Small intestine (tissue), 7 donors: ENCODE data around the gene XRCC3. TPM values are rescaled to one million over a fixed set of nuclear protein-coding genes. Genes with fewer than 3 reads are reported as not detected.

Source experiments
- DNase-seq, 2 donors: peaks; one replicate each; pipeline versions ENCODE4 v3.0.0 to v3.0.0-alpha.2; 2013
- FAIRE-seq: peaks from 2 replicates; lab custom pipeline; 2012; peaks lifted over from hg19 to GRCh38; lab: Jason Lieb, UNC
- H3K27ac ChIP-seq, 3 donors: one replicate each; pipeline ENCODE4 v1.5.1; 2013; ENCODE audit warnings: low read length in 2 of 3, mild to moderate bottlenecking in 2 of 3, control low read depth in 1 of 3, inconsistent platforms in 1 of 3, low read depth in 1 of 3, moderate library complexity in 1 of 3
- H3K27me3 ChIP-seq, 3 donors: one replicate each; pipeline ENCODE4 v1.6.1; 2013; ENCODE audit warnings: low read length in 3 of 3, inconsistent platforms in 1 of 3; ENCODE audit not compliant: control insufficient read depth in 3 of 3, insufficient read depth in 3 of 3
- H3K36me3 ChIP-seq, 3 donors: one replicate each; pipeline ENCODE4 v1.6.1; 2013; ENCODE audit warnings: low read length in 3 of 3, inconsistent platforms in 1 of 3, low read depth in 1 of 3, mild to moderate bottlenecking in 1 of 3, moderate library complexity in 1 of 3; ENCODE audit not compliant: control insufficient read depth in 3 of 3, insufficient read depth in 2 of 3
- H3K4me1 ChIP-seq, 3 donors: one replicate each; pipeline ENCODE4 v1.6.1; 2013; ENCODE audit warnings: low read length in 2 of 3, inconsistent platforms in 1 of 3, low read depth in 1 of 3, mild to moderate bottlenecking in 1 of 3, moderate library complexity in 1 of 3; ENCODE audit not compliant: control insufficient read depth in 3 of 3, insufficient read depth in 2 of 3
- H3K4me3 ChIP-seq, 3 donors: one replicate each; pipeline ENCODE4 v1.5.1; 2013; ENCODE audit warnings: low read length in 3 of 3, control low read depth in 1 of 3, inconsistent platforms in 1 of 3, low read depth in 1 of 3, mild to moderate bottlenecking in 1 of 3, moderate library complexity in 1 of 3
- H3K9me3 ChIP-seq, 2 donors: one replicate each; pipeline ENCODE4 v1.6.1; 2013; ENCODE audit warnings: low read depth in 1 of 2, low read length in 1 of 2; ENCODE audit not compliant: control insufficient read depth in 2 of 2, insufficient read depth in 1 of 2
- WGBS, 3 donors: extraction: QIAGEN DNeasy Blood & Tissue Kit; methylation state at CpG; one replicate each; pipeline ENCODE4 v1.1.7; 2013; 5-methylcytosine and 5-hydroxymethylcytosine counted together
- polyA plus RNA-seq, 4 donors: library from polyadenylated mRNA; stranded (reverse) in 3 of 4; unstranded in 1 of 4; fragments of 200-250 nt in 3 of 4; fragments of 120-200 nt in 1 of 4; gene quantifications; one replicate each; pipeline versions ENCODE4 v1.2.1 to v1.2.3, GENCODE V29; 2013
- donor health status: healthy with polysubstance abuse.
- donor health status: control.
- donor health status: control.
- donor health status: Bipolar disorder and iron deficiency.
- donor health status: healthy.

XRCC3 gene
- polyA plus RNA-seq, 4 donors: 2.7 to 14.0 (median 7.3) TPM

DNA sequence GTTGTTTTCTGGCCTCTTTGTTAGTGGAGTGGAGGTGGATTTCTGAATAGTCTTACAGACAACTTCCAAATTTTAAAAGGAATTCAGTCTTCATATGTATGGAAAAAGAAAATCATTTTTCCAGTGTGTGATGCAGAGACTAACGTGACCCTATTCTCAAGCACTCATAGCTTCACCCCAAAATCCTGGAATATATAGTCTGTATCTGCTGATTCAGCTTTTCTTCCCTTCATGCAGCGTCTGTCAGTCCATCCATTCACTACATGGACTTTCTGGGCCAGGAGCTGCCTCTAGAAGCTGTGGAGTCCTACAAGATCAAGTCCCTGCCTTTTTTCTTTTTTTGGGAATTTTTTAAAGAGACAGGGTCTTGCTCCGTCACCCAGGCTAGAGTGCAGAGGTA is 62.4 kb downstream of the XRCC3 start:
- no peak for DNase-seq
- WGBS, 3 donors: 76 to 86% (median 86%) methylated on average over 3 of the region's 3 CpGs
- H3K4me1 ChIP-seq: no peaks in the 10 kb centered on the region
- H3K27ac ChIP-seq: no peak overlapping the region
- no peaks in the 10 kb centered on the region for H3K27me3 ChIP-seq
- H3K9me3 ChIP-seq: no peaks in the 10 kb centered on the region
- FAIRE-seq: no peak
- peaks cover 6 to 50% (median 12%) of the 10 kb centered on the region in 3 donors for H3K36me3 ChIP-seq
- no peak overlapping the region for H3K4me3 ChIP-seq

DNA sequence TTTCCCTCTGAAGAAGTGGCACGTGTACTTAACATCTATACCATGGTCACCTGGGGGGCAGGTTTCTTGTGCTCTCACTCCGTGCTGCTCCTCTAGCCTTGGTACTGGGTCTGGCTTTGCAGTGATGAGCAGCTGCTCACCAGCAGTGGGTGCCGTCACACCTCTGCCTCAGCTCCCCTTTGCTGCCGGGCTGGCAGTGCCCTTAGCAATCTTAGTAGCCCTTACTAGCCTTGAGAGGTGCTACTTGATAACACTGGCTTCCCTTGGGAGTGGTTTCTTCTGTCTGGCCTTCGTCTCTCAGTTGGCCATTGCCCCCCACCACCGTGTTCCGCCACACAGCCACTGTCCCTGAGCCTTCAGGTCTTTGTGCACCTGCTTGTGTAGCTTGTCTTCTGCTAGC is 63.7 kb downstream of the XRCC3 start:
- 76 to 86% (median 83%) methylated on average over 7 of the region's 7 CpGs for WGBS, 3 donors
- Histone ChIP-seq H3K4me1 (no peaks in the 10 kb centered on the region), H3K27me3 (no peaks in the 10 kb centered on the region), H3K9me3 (no peaks in the 10 kb centered on the region), H3K27ac (no peak overlapping the region), H3K36me3 (peaks cover 3 to 41% (median 7%) of the 10 kb centered on the region in 3 donors), H3K4me3 (no peak overlapping the region)
- no peak for DNase-seq
- no peak for FAIRE-seq

DNA sequence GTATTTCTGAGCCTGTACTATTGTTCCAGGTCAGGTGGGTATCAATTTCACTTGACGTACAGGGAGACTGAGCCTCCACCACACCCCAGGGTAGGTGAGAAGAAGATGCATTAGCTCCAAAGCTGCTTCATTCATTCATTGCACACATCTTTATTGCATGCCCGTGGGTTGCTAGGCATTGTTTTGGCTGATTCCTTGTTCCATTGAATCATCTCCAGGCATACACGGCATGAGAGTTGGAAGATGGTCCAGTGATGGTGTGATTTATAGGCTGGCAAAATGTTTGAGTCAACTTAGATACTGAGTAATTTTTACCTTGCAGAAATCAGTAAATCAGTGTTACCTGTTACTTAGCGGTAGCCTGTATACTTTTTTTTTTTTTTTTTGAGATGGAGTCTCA is 65.0 kb downstream of the XRCC3 start:
- Histone ChIP-seq H3K4me3 (no peak overlapping the region), H3K27me3 (no peaks in the 10 kb centered on the region), H3K36me3 (peaks cover 3 to 30% (median 3%) of the 10 kb centered on the region in 3 donors), H3K9me3 (no peaks in the 10 kb centered on the region), H3K4me1 (no peaks in the 10 kb centered on the region), H3K27ac (no peak overlapping the region)
- FAIRE-seq (no peak), DNase-seq (no peak)
- 84 to 95% (median 91%) methylated on average over 4 of the region's 4 CpGs for WGBS, 3 donors

DNA sequence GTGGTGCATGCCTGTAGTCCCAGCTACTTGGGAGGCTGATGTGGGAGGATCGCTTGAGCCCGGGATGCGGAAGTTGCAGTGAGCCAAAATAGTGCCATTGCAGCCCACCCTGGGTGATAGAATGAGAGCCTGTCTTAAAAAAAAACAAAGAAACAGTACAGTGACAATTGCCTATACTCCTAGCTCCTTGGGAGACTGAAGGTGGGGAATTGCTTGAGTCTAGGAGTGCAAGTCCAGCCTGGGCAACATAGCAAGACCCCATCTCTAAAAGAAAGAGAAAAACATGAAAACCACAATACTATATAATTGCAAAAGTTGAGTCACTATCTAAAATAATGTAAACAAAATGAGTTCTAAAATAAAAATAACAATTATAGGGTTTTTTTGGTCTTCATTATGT is 66.2 kb downstream of the XRCC3 start:
- Histone ChIP-seq H3K4me1 (no peaks in the 10 kb centered on the region), H3K27ac (no peak overlapping the region), H3K4me3 (no peak overlapping the region), H3K27me3 (no peaks in the 10 kb centered on the region), H3K36me3 (peaks cover 0 to 26% (median 3%) of the 10 kb centered on the region in 3 donors), H3K9me3 (no peaks in the 10 kb centered on the region)
- no peak for DNase-seq
- WGBS, 3 donors: 98 to 100% (median 99%) methylated on average over 3 of the region's 3 CpGs
- no peak for FAIRE-seq

Other genes with a start within 250 kb of the XRCC3 start
- gene CKB, start 192.6 kb downstream of the XRCC3 start, polyA plus RNA-seq: 100 to 1,000 TPM in 1 of 4 donors, 10 to 100 TPM in 3; 36.7 to 315 (median 72.7) TPM
- gene TRMT61A, start 186.3 kb downstream of the XRCC3 start, polyA plus RNA-seq: 10 to 100 TPM in 1 of 4 donors, 1 to 10 TPM in 3; 4.9 to 16.5 (median 7.7) TPM
- gene BAG5, start 152.8 kb downstream of the XRCC3 start, polyA plus RNA-seq: 10 to 100 TPM in 3 of 4 donors, 1 to 10 TPM in 1; 8.5 to 21.8 (median 12.6) TPM
- 10 to 100 TPM; 33.0 to 68.7 (median 50.2) TPM for gene COA8, start 152.5 kb downstream of the XRCC3 start, polyA plus RNA-seq
- gene KLC1, start 86.2 kb downstream of the XRCC3 start, polyA plus RNA-seq: 10 to 100 TPM; 45.9 to 74.4 (median 67.4) TPM
- gene ZFYVE21, start 359 bp upstream of the XRCC3 start, polyA plus RNA-seq: 10 to 100 TPM; 40.0 to 53.6 (median 42.1) TPM
- 10 to 100 TPM; 17.8 to 28.1 (median 23.3) TPM for gene PPP1R13B, start 132.1 kb upstream of the XRCC3 start, polyA plus RNA-seq
- gene TDRD9, start 213.0 kb upstream of the XRCC3 start, polyA plus RNA-seq: under 1 TPM; 0.27 to 0.89 (median 0.45) TPM
- gene RD3L, start 227.1 kb upstream of the XRCC3 start, polyA plus RNA-seq: not detected